Stimulated activated CD4-positive, alpha-beta T cell treated with anti-CD3 and anti-CD28 coated beads, Interleukin-2, amount 100 ng/mL, for 4 hours (primary cell): Measurements from ENCODE around the gene LRRC53.

Experiments used
- DNase-seq: peaks from one replicate; pipeline ENCODE4 v3.0.0-alpha.2; 2020; ENCODE audit warnings: low read depth

Gene LRRC53

GRCh38 chr1:74430342-74430934 lies 82.0 kb downstream of the LRRC53 start:
- DNase-seq: no peak

- DNase-seq: no peak
These were observed 82.8 kb downstream of the LRRC53 start for GRCh38 chr1:74429580-74429979.

GRCh38 chr1:74427681-74428080 lies 84.7 kb downstream of the LRRC53 start:
- no peak for DNase-seq

GRCh38 chr1:74426208-74426937 lies 86.0 kb downstream of the LRRC53 start:
- DNase-seq: no peak

GRCh38 chr1:74425676-74426075 lies 86.7 kb downstream of the LRRC53 start:
- no peak for DNase-seq

GRCh38 chr1:74423471-74423870 lies 88.9 kb downstream of the LRRC53 start:
- no peak for DNase-seq

GRCh38 chr1:74422421-74423292 lies 89.8 kb downstream of the LRRC53 start:
- no peak for DNase-seq

- DNase-seq: no peak
These were observed 91.9 kb downstream of the LRRC53 start for GRCh38 chr1:74420467-74420866.
